ENCODE results near the gene GRM1.

DNA sequence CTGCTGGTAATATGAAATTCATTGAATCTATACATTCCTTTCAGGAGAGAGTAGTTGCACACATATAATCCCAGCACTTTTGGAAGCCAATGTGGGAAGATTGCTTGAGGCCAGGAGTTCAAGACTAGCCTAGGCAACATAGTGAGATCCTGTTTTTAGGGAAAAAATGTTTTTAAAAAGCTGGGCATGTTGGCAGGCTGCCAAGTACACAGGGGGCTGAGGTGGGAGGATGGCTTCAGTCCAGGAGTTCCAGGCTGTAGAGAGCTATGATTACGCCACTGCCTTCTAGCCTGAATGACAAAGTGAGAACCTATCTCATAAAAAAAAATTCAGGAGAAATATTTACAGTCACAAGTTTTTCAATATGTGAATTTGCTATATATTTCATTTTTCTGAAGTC, 71.9 kb downstream of the GRM1 start:
- TF ChIP-seq CTCF (IDR thresholded peaks at IDR 0.05; ENCODE audit: low read depth, low read length, poor library complexity, severe bottlenecking) = no peak
- no peak for TF ChIP-seq EZH2phosphoT487 (IDR thresholded peaks at IDR 0.05; ENCODE audit: borderline replicate concordance, low read length)

All from DOHH2 (cell line).